WTC11 (cell line): ENCODE data around the gene PLCB2.

Experiments
- ATF1 ChIP-seq: sonication (generic); formaldehyde crosslinking; IDR thresholded peaks from 2 replicates; pipeline ENCODE4 v1.8.1; 2023; ENCODE audit warnings: mild to moderate bottlenecking, moderate library complexity, missing genetic modification reagents
- ATF6 ChIP-seq: sonication (generic); formaldehyde crosslinking; IDR thresholded peaks from 2 replicates; pipeline ENCODE4 v1.8.1; 2023; ENCODE audit warnings: mild to moderate bottlenecking, missing genetic modification reagents
- CTCF ChIP-seq: fragments of 200-600 bp; IDR thresholded peaks from 2 replicates; pipeline ENCODE4 v1.8.0; 2022; ENCODE audit warnings: antibody characterized with exemption
- FOXK1 ChIP-seq: sonication (generic); formaldehyde crosslinking; IDR thresholded peaks from 2 replicates; pipeline ENCODE4 v1.8.0; 2022; ENCODE audit warnings: mild to moderate bottlenecking, moderate library complexity, missing genetic modification reagents
- FOXP1 ChIP-seq: sonication (generic); formaldehyde crosslinking; IDR thresholded peaks from 2 replicates; pipeline ENCODE4 v1.8.0; 2022; ENCODE audit warnings: missing genetic modification reagents, mild to moderate bottlenecking, moderate library complexity, borderline replicate concordance
- GTF2I ChIP-seq: fragments of 250-450 bp; sonication (Bioruptor Pico); conservative IDR thresholded peaks from 2 replicates; pipeline ENCODE4 v1.4.0; 2021; ENCODE audit warnings: mild to moderate bottlenecking
- USF2 ChIP-seq: sonication (generic); formaldehyde crosslinking; IDR thresholded peaks from 2 replicates; pipeline ENCODE4 v1.8.1; 2023; ENCODE audit warnings: mild to moderate bottlenecking, missing genetic modification reagents, moderate library complexity
- ZNF263 ChIP-seq: sonication (generic); formaldehyde crosslinking; IDR thresholded peaks from 2 replicates; pipeline ENCODE4 v1.8.1; 2022; ENCODE audit warnings: low read depth, mild to moderate bottlenecking, moderate library complexity, missing genetic modification reagents
- ZNF512 ChIP-seq: sonication (generic); formaldehyde crosslinking; IDR thresholded peaks from 2 replicates; pipeline ENCODE4 v1.8.1; 2022; ENCODE audit warnings: missing genetic modification reagents, borderline replicate concordance
- TF ChIP-seq, protein P1 (sequence below): sonication (generic); formaldehyde crosslinking; IDR thresholded peaks from 2 replicates; pipeline ENCODE4 v1.8.1; 2023; ENCODE audit warnings: mild to moderate bottlenecking, missing genetic modification reagents, borderline replicate concordance
- TF ChIP-seq, protein P2 (sequence below): sonication (generic); formaldehyde crosslinking; IDR thresholded peaks from 2 replicates; pipeline ENCODE4 v1.8.0; 2022; ENCODE audit warnings: mild to moderate bottlenecking, missing genetic modification reagents

- TF ChIP-seq GTF2I (CRISPR knock-in tag) (no peak), CTCF (no peak), FOXK1 (CRISPR knock-in tag) (no peak), ZNF512 (CRISPR knock-in tag) (no peak), FOXP1 (CRISPR knock-in tag) (no peak), ATF1 (CRISPR knock-in tag) (no peak), ATF6 (CRISPR knock-in tag) (no peak), ZNF263 (CRISPR knock-in tag) (no peak), USF2 (CRISPR knock-in tag) (no peak)
- TF ChIP-seq, protein P1, sequence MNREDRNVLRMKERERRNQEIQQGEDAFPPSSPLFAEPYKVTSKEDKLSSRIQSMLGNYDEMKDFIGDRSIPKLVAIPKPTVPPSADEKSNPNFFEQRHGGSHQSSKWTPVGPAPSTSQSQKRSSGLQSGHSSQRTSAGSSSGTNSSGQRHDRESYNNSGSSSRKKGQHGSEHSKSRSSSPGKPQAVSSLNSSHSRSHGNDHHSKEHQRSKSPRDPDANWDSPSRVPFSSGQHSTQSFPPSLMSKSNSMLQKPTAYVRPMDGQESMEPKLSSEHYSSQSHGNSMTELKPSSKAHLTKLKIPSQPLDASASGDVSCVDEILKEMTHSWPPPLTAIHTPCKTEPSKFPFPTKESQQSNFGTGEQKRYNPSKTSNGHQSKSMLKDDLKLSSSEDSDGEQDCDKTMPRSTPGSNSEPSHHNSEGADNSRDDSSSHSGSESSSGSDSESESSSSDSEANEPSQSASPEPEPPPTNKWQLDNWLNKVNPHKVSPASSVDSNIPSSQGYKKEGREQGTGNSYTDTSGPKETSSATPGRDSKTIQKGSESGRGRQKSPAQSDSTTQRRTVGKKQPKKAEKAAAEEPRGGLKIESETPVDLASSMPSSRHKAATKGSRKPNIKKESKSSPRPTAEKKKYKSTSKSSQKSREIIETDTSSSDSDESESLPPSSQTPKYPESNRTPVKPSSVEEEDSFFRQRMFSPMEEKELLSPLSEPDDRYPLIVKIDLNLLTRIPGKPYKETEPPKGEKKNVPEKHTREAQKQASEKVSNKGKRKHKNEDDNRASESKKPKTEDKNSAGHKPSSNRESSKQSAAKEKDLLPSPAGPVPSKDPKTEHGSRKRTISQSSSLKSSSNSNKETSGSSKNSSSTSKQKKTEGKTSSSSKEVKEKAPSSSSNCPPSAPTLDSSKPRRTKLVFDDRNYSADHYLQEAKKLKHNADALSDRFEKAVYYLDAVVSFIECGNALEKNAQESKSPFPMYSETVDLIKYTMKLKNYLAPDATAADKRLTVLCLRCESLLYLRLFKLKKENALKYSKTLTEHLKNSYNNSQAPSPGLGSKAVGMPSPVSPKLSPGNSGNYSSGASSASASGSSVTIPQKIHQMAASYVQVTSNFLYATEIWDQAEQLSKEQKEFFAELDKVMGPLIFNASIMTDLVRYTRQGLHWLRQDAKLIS (CRISPR knock-in tag), result no peak
- TF ChIP-seq, protein P2, sequence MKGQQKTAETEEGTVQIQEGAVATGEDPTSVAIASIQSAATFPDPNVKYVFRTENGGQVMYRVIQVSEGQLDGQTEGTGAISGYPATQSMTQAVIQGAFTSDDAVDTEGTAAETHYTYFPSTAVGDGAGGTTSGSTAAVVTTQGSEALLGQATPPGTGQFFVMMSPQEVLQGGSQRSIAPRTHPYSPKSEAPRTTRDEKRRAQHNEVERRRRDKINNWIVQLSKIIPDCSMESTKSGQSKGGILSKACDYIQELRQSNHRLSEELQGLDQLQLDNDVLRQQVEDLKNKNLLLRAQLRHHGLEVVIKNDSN (CRISPR knock-in tag), result no peak
Observed at GRCh38 chr15:40241269-40242212, 66.2 kb downstream of the PLCB2 start.
